GM19397 (cell line): ENCODE measurements around the gene HEATR3.

Source experiments
- ATAC-seq: cut with Tn5 transposase; IDR thresholded peaks from one replicate; pipeline ENCODE4 v1.9.1; 2021; ENCODE audit warnings: mild to moderate bottlenecking, moderate library complexity; ENCODE audit not compliant: unreplicated experiment

Gene HEATR3

DNA sequence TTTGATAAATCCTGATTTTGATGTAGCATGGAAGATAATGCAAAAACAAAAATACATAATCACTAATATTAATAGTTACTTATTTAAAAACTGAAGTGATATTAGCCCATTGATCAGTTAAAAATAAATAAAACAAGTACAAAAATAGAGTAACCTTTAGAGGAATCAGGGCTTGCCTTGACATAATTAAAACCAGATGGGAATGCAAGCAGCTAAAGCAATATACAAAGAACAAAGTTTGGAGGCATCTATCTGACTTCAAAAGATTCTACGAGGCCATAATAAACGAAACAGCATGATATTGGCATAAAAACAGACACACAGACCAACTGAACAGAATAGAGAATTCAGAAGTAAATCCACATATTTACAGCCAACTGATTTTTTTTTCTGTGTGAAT lies 15.0 kb upstream of the HEATR3 start:
- ATAC-seq = no peak

DNA sequence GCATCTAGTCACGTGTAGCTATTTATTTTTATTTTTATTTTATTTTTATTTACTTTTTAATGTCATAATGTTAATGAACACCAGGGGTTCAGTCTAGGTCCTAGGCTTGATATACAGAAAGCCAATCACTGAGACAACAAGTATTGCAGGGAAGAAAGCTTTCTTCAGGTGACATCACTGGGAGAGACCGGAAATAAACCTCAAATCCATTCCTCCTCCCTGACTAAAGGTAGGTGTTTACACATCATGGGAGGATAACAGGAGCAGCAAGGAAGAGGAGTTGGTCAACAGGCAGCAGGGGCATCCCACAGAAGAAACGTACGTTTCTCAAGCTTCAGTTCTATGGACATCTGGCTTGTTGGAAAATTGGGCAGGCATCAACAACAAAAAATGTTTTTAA lies 9.5 kb upstream of the HEATR3 start:
- no peak for ATAC-seq

DNA sequence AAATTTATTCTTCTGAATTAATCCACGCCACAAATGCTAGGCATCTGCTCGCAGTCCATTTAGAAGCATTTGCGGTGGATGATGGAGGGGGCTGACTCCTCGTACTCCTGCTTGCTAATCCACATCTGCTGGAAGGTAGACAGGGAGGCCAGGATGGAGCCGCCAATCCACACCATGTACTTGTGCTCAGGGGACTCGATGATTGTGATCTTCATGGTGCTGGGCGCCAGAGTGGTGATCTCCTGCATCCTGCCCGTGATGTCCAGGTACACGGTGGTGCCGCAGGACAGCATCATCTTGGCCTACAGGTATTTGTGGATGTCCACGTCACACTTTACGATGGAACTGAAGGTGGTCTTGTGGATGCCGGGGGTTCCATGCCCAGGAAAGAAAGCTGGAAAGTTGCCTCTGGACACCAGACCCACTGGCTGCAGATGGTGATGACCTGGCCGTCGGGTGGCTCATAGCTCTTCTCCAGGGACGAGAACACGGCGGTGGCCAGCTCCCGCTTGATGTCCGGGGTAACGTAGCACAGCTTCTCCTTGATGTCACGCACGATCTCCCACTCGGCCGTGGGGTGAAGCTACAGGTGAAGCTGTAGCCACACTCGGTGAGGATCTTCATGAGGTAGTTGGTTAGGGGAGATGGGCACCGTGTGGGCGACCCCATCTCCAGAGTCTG lies 7.5 kb upstream of the HEATR3 start:
- ATAC-seq = no peak

DNA sequence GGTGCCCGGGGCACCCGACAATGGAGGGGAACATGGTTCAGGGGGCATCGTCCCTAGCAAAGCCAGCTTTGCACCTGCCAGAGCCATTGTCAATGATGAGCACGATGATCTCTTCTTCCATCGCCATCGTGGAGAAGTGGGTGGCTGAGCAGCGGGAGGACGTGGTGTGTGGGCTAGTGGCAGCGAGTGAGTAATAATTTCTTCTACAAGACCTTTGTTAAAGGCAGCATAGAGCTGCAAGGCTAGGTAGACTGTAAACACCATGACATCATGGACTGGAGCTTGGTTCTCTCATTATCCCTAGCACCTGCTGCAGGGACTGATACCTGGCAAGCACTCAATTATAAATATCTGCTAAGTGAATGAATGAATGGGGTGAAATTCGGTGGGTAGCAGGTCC lies 6.7 kb upstream of the HEATR3 start:
- no peak for ATAC-seq

DNA sequence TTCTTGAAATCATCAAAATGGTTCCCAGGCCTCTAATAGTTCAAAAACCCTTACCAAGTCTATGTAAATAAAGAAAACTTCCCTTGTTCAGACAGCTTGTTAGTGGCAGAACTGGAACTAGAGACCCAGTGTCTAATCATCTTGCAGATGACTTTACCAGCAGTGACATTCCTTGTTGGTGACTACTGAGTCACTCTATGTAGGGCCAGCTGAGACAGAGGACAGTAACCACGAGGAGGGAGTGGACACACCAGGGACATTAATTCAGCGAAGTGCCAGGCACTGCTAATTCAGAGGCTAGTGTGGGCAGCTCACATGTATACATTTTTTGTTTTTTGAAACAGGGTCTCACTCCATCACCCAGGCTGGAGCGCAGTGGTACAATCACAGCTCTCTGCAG lies 6.1 kb upstream of the HEATR3 start:
- no peak for ATAC-seq

DNA sequence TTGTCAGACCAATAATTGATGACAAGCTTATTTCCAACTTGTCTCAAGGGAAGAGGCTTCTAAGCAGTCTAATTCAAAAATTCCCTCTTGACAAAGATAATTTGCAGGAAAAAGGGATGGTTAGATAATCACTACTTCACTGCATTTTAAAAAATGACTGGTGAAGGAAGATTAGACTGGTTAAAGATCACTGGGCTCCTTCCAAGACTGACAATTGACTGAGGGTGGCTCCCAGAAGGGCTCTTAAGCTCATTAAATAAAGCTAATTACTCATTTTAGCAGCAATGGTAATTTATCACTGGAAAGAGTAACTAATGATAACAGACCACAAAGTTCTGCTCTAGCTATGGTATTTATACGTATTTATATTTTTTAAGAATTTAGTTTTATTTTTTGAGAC lies 4.4 kb upstream of the HEATR3 start:
- no peak for ATAC-seq

DNA sequence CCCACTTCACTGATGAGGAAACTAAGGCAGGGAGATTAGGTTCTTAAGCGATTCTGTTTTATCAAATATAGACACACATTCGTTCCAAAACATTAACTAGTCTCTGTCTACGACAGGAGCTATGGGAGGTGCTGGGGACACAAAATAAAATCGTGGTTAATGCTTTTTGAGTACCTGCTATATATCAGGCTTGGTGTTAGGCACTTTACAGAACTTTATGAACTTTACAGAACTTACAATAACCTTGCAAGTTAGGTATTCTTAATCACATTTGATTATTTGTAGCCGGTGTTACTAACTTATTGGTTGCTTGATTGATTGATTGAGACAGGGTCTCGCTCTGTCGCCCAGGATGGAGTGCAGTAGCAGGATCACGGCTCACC lies 538 bp upstream of the HEATR3 start:
- ATAC-seq = no peak

DNA sequence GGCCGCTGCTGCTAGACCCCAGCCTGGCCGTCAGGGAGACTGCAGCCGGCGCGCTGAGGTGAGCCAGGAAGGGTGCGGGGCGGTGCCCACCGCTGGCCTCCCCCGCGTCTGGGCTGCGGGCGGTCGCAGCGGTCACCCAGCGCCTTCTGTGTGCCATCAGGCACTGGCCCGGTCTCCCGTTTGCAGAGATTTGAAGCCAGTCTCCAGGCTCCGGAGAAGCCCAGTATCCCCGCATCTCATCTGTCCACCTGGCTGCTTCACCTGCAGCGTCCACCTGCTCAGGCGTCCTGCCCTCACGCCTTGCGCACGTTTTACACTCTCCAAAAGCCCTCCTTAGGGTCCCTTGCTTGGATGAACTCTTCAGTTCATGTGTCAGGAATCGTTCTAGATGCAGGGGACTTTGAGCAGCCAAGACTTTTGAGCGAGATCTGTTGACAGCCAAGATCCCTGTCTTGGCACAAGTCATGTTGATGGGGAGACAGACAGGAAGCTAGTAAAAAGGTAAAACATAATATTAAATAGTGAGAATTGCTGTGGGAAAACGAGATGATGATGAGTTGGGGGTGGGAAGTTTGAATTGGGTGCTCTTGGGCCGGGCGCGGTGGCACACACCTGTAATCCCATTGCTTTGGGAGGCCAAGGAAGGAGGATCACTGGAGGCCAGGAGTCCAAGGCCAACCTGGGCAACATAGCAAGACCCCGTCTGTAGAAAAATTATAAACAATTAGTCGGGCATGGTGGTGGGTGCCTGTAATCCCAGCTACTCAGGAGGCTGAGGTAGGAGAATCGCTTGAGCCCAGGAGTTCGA lies 916 bp downstream of the HEATR3 start:
- no peak for ATAC-seq

DNA sequence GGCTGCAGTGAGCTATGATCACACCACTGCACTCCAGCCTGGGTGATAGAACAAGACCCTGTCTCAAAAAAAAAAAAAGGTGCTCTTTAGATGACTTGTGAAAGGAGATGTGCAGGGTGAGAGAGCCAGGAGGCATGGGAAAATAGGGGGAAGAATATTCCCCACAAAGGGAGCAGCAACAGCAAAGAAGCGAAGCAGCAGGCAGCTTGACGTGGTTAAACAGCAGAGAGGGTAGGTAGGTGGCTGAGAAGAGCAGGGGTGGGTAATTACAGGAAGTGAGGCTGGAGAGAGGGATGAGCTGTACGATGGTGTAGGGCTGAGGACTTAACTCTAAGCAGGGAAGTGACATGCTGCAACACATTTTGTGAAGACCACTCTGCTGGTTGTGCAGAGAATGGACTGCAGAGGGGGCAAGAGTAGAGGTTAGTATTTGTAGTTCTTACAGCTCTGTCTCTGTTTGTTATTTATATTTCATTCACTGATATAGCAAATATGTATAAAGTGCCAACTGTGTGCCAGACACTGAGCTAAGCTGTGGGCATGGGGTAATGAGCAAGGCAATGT lies 1.6 kb downstream of the HEATR3 start:
- no peak for ATAC-seq

DNA sequence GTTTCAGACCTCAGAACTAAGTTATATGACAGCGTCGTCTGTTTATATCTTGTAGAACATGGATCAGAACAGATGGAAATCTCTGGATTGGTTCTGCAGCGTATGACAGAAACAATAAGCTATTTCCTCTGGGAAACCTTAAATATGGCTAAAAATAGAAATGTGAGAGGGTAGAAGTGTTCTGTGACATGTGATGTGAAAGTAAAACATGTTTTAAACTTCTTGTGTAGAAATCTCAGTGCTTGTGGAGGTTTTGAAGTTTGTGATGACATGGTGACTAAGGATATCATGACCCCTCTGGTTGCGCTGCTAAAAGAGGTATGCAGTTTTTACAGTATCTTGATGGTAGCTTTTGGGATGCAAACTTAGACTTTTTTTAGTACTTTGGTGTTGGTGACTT lies 2.8 kb downstream of the HEATR3 start:
- no peak for ATAC-seq

DNA sequence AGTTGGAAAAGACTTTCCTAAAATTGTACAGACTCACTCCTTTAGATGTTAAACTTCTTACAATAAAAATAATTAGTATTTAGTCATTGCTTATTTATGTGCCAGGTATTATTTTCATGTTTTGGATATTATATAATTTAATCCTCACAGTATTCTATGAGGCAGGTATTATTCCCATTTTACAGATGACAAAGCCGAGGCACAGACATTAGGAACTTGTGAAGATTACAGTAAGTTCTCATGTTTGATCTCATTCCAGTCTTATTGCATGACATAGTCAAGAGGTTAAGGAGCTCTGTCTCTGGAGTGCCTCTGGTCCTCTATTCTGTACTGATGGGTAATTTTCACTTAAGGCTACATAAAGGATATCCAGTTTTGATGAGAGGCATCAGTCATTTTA lies 3.3 kb downstream of the HEATR3 start:
- ATAC-seq = no peak

DNA sequence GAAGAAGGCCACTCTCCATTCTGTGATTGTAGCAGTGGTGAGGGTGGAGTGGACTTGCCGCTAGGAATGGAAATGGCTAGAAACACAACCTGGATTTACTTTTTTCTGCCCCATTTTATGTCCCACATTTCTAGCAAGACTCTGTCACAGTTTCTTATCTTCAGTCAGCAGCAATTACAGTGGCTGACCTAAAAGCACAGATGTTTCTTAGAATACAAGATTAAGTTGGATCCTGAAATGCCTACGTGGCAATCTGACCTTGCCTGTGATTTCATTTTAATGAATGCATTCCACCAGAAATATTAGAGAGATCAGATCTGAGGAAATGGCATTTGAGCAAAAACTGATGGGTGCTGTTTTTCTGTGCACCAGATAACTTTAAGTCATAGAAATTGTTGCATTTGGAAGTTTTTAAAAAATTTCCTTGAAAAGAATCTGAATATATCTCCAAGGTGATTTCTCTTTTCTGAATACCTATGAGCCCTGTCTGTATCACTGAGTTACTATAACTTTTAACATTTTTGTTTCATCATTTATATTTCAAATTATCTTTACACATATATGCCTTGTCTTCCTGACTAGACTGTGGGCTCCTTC lies 5.4 kb downstream of the HEATR3 start:
- no peak for ATAC-seq

DNA sequence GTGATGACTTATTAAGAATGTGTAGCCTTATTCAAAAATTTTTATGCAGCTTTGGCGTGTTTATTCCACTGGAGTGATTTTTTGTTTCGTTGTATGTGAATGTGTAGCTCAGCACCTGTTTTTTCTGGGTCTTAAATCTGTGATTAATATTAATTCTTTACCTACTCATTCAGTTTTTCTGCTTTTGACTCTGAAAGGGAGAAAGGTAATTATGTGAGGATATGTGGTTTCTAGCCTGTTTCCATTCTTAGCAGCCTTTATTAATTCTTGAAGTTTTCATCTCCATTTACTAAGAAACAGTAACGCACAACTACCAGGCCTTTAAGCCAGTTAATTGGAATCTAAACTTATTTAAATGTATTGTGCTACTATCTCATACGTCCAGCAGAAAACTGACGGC lies 7.0 kb downstream of the HEATR3 start:
- no peak for ATAC-seq

DNA sequence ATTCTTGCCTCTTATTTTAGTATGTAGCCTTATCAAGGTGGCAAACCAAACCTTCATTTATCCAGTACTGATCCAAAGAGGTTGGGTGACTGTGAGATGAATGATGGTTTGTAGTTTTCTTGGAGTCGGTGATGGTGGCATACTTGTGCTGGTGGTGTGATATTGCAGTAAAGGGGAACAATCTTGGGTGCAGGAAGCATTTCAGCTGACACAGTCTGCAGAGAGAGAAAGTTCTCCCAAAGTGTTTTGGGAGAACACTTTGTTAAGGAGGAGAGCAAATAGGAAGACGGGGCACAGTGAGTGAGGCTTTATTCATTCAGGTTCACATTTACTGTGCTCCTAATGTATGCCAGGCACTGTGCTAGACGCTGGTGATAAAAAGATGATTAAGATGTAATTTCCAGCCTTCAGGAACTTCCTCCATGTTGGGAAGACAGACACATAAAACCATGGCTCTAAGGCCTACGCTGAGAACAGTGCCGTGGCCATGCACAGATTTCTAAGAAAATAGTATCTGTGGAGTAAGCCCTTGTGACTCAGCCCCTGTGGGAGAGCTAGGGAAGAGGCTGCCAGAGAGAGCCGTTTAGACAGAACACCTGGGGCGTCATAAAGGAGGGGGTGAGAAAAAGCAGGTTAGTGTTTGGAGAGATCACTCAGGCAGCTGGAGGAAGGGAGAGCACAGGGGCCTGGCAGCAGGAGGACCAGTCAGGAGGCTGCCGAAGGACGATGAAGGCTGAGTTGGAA lies 13.8 kb downstream of the HEATR3 start:
- ATAC-seq = no peak

DNA sequence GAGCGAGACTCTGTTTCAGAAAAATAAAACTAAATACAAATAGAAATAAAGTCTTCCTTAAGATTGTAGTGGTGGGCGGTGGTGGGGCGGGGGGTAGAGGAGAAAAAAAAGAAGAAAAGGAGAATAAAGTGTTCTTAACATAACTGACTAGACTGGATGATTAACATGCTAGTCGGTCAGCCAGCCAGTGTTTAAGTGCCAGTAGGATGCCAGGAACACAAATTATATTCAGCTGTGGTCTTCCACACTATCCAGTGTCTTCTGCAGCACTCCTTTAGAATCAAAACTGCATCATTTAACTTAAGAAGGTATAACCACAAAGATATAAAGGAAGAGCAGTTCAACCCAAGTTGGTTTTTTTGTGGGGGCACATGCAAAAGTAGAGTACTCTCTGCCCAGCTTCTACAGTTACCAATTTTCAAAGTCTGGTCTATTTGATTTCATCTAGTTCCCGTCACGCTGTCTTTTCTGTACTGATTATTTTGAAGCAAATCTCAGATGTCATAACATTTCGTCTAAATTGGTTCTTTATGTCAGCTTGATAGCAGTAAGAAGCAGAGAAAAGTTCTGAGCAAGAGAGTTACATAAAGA lies 15.8 kb downstream of the HEATR3 start:
- no peak for ATAC-seq

DNA sequence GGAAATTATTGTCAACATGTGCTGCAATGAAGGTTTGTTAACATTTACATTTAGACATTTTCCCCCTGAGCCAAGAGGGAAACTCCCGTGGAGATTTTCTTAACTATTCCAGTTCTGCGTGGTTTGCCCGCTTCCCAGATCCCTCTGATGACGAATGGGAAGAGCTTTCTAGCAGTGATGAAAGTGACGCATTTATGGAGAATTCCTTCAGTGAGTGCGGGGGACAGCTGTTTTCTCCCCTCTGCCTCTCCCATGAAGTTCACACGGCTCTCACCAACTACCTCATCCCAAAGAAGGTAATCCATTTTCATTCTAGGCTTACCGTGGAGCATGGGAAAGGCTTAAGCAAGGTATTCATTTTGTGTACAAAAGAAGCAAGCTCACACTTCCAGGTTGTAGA lies 18.2 kb downstream of the HEATR3 start:
- no peak for ATAC-seq

DNA sequence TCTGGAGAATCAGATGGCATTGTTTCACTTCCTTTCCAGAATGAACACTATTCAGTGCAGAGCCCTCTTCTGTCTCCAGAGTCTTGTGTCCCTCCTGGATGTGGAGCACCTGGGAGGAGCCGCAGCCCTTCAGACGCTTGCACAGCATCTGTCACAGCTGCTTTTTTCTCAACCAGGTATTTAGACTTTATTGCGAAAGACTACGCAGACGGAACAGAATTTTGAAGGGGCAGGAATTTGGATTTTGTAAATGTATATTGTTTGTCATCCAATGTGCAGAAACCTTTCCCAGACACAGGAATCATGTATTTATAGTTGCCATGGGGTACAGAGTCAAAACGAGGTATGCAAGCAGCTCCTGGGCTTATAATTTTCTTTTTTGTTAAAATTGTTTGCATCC lies 20.4 kb downstream of the HEATR3 start:
- no peak for ATAC-seq

DNA sequence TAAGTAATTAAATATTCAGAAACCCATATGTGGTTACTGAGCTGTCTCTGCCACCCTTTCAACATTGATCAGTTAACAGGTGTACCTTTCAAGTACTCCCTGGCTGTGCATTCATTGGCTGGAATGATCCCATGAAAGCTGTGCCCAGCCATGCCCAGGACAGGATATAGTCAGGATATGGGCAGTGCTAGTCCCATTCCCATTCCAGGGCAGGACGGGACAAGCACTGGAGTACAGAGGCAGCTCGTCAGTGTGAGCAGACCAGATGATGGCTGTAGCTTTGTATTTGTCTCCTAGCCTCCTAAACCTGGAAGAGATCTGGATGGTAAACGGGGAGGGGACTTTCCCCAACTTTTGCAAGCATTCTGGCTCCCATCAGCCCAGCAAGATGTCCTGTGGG lies 22.5 kb downstream of the HEATR3 start:
- no peak for ATAC-seq

DNA sequence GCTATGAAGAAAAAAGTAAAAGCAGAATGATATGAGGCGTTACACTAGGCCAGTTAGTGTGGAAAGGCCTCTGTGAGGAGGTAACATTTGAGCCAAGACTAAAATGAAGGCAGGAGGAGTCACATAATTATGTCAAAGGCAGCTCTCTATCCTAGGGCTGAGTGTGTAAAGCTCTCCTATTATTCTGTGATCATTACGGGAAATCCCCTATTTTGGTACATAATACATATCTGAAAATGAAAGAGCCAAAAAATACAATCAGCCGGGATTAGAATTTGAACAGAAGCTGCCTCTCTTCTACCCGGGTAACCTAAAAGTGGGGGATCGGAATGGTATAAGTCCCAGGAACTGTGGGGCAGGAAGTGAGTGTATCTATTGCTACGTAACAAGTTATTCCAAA lies 27.1 kb downstream of the HEATR3 start:
- no peak for ATAC-seq

DNA sequence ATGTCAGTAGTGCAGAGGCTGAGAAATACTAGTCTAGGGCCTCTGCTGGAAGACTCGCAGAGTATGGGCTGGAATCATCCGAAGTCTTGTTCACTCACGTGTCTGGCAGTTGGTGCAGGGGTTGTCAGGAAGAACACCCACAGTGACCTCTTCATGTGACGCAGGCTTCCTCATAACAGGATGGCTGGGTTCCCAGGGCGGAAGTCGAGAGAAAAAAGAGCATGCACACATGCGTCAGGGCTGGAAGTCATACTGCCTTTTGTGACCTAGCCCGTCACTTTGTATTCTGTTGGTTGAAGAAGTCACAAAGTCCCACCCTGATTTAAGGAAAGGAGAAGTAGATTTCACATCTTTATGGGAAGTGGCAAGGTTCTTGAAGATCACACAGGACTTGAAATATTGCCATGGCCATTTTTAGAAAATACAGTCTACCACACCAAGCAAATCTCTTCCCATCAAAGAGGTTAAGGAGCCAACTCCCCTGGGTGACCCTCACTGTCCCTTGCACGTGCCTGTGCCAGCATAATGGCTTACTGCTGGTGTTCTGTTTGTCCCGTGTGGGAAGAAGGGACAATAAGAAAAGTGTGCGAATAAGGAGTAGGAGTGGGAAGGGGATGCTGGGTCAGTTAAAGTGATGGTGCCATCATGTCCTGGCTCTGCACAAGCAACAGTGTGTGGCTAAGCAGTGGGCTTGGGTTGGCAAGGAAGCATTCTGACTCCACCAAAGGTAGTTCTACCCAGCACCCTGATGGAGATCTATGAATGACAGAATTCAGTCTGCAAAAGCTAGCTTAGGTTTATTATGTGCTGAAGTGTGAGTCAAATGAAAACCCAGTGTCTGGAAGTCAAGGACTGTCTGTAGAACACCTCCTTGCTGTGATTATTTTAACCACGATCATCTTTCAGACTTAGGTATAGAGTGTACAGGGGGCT lies 28.1 kb downstream of the HEATR3 start:
- no peak for ATAC-seq
